ENCODE measurements around the gene HS1BP3. TPM values are rescaled to one million over a fixed set of nuclear protein-coding genes. Genes with fewer than 3 reads are reported as not detected.

HS1BP3 gene
- total and polyA plus RNA-seq, 9 of the 15 experiments (the other 6 are each of a cell fraction or from before 2014, with no cell fraction given): 0.41 to 8.3 (median 5.9) TPM

DNA sequence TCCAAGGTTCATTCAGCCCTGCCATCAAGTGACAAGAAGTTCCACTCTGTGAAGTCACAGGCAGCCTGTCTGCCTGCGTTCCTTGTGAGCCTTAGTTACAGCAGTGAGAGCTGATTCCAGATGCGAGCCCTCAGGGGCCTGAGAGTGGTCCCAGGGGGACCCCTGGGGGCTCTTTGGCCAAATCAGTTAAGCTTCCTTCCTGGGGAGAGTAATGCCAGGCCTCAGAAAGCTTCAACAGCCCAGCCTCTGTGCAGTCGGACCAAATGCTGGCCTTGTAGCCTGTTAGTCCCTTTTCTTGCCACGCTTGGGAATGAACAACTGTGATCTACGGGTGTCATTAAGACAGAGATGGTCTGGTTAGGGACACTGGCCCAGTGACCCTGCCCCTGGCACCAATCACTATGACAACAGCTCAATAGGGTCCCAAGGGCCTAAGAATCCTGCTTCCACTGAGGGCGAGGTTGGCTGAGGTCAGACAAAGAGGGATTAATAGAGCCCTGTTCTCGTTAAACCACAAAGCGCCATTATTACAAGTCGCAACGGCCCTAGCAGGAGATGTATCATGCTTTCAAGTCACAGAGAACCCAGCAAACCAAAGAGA is 50.9 kb downstream of the HS1BP3 start:
- H3K9me1 ChIP-seq (ENCODE audit: control insufficient read depth, insufficient read depth, low read length): peaks cover 4% of the 10 kb centered on the region
- no peaks in the 10 kb centered on the region for H3K9me3 ChIP-seq (replicated peaks; ENCODE audit: control insufficient read depth, insufficient read depth, low read depth, low read length)
- intact Hi-C loops (cut with micrococcal nuclease): loop anchor here (2.0 kb wide), 1 partner anchor 21 kb away; no protein-coding TSS in a partner anchor
- H3K4me2 ChIP-seq (ENCODE audit: insufficient read depth, low read length): no peak overlapping the region
- no peak overlapping the region for H2AFZ ChIP-seq (ENCODE audit: low read depth, low read length)
- no peaks in the 10 kb centered on the region for H3K36me3 ChIP-seq (ENCODE audit: control insufficient read depth, insufficient read depth, low read length)
- 81% methylated on average over 9 of the region's 10 CpGs for WGBS (ENCODE audit: insufficient coverage, low coverage, missing lambda C conversion rate)
- no peaks in the 10 kb centered on the region for H3K27me3 ChIP-seq (ENCODE audit: control insufficient read depth in 2 of 2, insufficient read depth in 2 of 2, low read length in 2 of 2)
- no peaks in the 10 kb centered on the region for H3K79me2 ChIP-seq (ENCODE audit: control insufficient read depth, insufficient read depth, low read length)
- ChIA-PET POLR2A (no interaction called here), CTCF (ENCODE audit: low intra/inter-chr PET ratio) (interaction anchor here (1.5 to 1.9 kb wide), 2 partner anchors 18 to 35 kb away, joined by 3 to 6 read pairs; no protein-coding TSS in a partner anchor)
- peaks cover 19 to 37% of the 10 kb centered on the region in 2 experiments for H3K4me1 ChIP-seq (replicated peaks in 1 of 2; ENCODE audit: control insufficient read depth in 2 of 2, insufficient read depth in 2 of 2, low read length in 2 of 2)
- no peak overlapping the region for H3K9ac ChIP-seq (ENCODE audit: insufficient read depth in 1 of 2, low read depth in 2 of 2, low read length in 2 of 2)
- ATAC-seq (no peak), FAIRE-seq (no peak), DNase-seq (ENCODE audit: extremely low read depth in 1 of 4, low spot score in 3 of 4) (no peak)
- in situ Hi-C loops (cut with MboI): no loop called here
- no peak overlapping the region for H3K27ac ChIP-seq (ENCODE audit: extremely low read depth, low read depth, low read length)
- H3K4me3 ChIP-seq: no peak overlapping the region
- no TSS peak for BruUV-seq (replicated peaks)
- H4K20me1 ChIP-seq (replicated peaks; ENCODE audit: control insufficient read depth, insufficient read depth, low read length): no peaks in the 10 kb centered on the region
- TF ChIP-seq, protein P1, sequence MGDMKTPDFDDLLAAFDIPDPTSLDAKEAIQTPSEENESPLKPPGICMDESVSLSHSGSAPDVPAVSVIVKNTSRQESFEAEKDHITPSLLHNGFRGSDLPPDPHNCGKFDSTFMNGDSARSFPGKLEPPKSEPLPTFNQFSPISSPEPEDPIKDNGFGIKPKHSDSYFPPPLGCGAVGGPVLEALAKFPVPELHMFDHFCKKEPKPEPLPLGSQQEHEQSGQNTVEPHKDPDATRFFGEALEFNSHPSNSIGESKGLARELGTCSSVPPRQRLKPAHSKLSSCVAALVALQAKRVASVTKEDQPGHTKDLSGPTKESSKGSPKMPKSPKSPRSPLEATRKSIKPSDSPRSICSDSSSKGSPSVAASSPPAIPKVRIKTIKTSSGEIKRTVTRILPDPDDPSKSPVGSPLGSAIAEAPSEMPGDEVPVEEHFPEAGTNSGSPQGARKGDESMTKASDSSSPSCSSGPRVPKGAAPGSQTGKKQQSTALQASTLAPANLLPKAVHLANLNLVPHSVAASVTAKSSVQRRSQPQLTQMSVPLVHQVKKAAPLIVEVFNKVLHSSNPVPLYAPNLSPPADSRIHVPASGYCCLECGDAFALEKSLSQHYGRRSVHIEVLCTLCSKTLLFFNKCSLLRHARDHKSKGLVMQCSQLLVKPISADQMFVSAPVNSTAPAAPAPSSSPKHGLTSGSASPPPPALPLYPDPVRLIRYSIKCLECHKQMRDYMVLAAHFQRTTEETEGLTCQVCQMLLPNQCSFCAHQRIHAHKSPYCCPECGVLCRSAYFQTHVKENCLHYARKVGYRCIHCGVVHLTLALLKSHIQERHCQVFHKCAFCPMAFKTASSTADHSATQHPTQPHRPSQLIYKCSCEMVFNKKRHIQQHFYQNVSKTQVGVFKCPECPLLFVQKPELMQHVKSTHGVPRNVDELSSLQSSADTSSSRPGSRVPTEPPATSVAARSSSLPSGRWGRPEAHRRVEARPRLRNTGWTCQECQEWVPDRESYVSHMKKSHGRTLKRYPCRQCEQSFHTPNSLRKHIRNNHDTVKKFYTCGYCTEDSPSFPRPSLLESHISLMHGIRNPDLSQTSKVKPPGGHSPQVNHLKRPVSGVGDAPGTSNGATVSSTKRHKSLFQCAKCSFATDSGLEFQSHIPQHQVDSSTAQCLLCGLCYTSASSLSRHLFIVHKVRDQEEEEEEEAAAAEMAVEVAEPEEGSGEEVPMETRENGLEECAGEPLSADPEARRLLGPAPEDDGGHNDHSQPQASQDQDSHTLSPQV (IDR thresholded peaks at IDR 0.05): no peak
- no peak for TF ChIP-seq MCM3 (IDR thresholded peaks at IDR 0.05)
- TF ChIP-seq, protein P2, sequence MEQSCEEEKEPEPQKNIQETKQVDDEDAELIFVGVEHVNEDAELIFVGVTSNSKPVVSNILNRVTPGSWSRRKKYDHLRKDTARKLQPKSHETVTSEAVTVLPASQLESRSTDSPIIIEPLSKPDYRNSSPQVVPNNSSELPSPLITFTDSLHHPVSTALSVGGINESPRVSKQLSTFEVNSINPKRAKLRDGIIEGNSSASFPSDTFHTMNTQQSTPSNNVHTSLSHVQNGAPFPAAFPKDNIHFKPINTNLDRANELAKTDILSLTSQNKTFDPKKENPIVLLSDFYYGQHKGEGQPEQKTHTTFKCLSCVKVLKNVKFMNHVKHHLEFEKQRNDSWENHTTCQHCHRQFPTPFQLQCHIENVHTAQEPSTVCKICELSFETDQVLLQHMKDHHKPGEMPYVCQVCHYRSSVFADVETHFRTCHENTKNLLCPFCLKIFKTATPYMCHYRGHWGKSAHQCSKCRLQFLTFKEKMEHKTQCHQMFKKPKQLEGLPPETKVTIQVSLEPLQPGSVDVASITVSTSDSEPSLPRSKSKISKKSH (CRISPR knock-in tag; IDR thresholded peaks at IDR 0.05): no peak
- TF ChIP-seq PURB (CRISPR knock-in tag; IDR thresholded peaks at IDR 0.05; ENCODE audit: low read depth): no peak
- no peak for TF ChIP-seq DPF2 (IDR thresholded peaks at IDR 0.05)
- TF ChIP-seq HDAC3 (IDR thresholded peaks at IDR 0.05; ENCODE audit: borderline replicate concordance, partially characterized antibody): no peak
- TF ChIP-seq HNRNPLL (IDR thresholded peaks at IDR 0.05; ENCODE audit: low read depth, low read length, poor library complexity, severe bottlenecking): no peak
- TF ChIP-seq TCF7 (IDR thresholded peaks at IDR 0.05; ENCODE audit: borderline replicate concordance): no peak
- no peak for TF ChIP-seq KLF13 (tag; IDR thresholded peaks at IDR 0.05; ENCODE audit: borderline replicate concordance, low read depth)
- TF ChIP-seq KDM5B (IDR thresholded peaks at IDR 0.05; ENCODE audit: insufficient replicate concordance, low read depth, low read length): no peak
- TF ChIP-seq, protein P3, sequence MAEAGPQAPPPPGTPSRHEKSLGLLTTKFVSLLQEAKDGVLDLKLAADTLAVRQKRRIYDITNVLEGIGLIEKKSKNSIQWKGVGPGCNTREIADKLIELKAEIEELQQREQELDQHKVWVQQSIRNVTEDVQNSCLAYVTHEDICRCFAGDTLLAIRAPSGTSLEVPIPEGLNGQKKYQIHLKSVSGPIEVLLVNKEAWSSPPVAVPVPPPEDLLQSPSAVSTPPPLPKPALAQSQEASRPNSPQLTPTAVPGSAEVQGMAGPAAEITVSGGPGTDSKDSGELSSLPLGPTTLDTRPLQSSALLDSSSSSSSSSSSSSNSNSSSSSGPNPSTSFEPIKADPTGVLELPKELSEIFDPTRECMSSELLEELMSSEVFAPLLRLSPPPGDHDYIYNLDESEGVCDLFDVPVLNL (CRISPR knock-in tag; IDR thresholded peaks at IDR 0.05; ENCODE audit: low read depth): no peak
- TF ChIP-seq SRSF3 (IDR thresholded peaks at IDR 0.05; ENCODE audit: insufficient read depth, low read length): no peak
- TF ChIP-seq POLR2H (tag; IDR thresholded peaks at IDR 0.05; ENCODE audit: low read depth): no peak
- TF ChIP-seq PKNOX1 (IDR thresholded peaks at IDR 0.05): no peak
